Endothelial cell of umbilical vein (primary cell): ENCODE data around the gene MINDY4B.

ENCODE experiments used
- CTCF ChIP-seq, 2 donors: IDR thresholded peaks; 1 replicate in 1 of 2; 2 replicates in 1 of 2; pipeline ENCODE4 v1.5.1; 2011; ENCODE audit warnings: low read length in 2 of 2, mild to moderate bottlenecking in 2 of 2, moderate library complexity in 2 of 2, control low read depth in 1 of 2, inconsistent platforms in 1 of 2, low read depth in 1 of 2; ENCODE audit not compliant: insufficient read depth in 1 of 2; ENCODE audit errors: extremely low read depth in 1 of 2
- EZH2 ChIP-seq: IDR thresholded peaks from 2 replicates; pipeline ENCODE4 v1.6.1; 2012; ENCODE audit warnings: borderline replicate concordance, low read depth, mild to moderate bottlenecking, moderate library complexity, low read length, inconsistent platforms; ENCODE audit not compliant: severe bottlenecking
- POLR2A ChIP-seq: IDR thresholded peaks from 2 replicates; pipeline ENCODE4 v1.6.1; 2012; ENCODE audit warnings: low read depth, mild to moderate bottlenecking, control low read depth, low read length

GRCh38 chr3:150922611-150923010, 17.4 kb upstream of the MINDY4B start:
- TF ChIP-seq CTCF (IDR thresholded peaks at IDR 0.05; ENCODE audit: extremely low read depth in 1 of 2, insufficient read depth in 1 of 2, low read depth in 1 of 2, low read length in 2 of 2) = no peak
- TF ChIP-seq POLR2A = no peak
- TF ChIP-seq EZH2 = no peak
